Stimulated activated CD4-positive, alpha-beta T cell treated with anti-CD3 and anti-CD28 coated beads, Interleukin-12 subunit alpha, Interleukin-12 subunit beta, amount 100 ng/mL, for 48 hours (primary cell): ENCODE measurements around the gene GPR83.
"Not testable (repeated sequence)": the region's sequence is repeated elsewhere in the genome, so short reads cannot be mapped to it uniquely, and the experiment has no call there.

ENCODE experiments used
- DNase-seq, 3 donors: peaks; one replicate each; pipeline ENCODE4 v3.0.0-alpha.2; 2020; ENCODE audit warnings: low read depth in 2 of 3, low spot score in 1 of 3

GPR83 gene

DNA sequence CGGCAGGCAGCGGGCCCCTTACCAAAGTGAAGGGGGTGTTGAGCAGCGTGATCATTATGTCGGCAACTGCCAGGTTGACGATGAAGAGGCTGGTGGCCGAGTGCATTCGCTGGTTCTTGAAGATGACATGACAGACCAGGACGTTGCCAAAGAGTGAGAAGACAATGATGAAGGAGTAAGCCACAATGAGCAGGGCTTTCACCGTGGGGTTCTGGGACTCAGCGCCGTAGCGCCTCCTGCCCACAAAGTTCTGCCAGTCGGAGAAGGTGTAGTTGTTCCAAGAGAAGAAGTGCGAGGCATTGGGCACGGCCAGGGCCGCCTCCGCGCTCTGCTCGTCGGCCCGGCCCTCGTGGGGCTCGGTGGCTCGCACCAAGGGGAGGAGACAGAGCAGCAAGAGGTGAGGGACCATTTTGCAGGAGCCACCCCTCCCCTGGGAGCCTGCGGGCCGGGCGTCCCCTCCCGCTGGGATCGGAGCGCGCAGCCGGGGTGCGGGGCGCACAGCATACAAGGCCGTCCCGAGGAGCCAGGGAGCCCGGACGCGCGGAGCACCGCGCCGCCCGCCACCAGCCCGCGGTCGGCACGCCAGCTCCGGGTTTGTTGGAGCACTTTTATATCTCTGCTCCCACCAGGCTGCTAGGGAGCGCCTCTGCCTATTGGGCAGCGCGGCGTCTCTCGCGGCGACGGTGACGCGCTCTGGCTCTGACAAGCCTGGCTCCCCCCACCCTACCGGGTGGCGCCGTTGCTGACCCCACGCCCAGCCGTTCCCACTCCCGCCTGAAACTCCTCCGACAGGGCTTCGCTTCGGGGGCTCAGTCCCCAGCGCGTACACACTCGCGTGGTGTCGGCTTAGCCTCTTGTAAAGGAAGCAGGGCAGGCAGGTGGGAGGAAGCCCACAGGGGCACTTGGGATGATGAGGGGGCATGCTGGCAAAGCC lies at the start of gene GPR83:
Gene GPR83 (minus strand): TSS at position 581 of the 934 bp plus-strand sequence. CDS start 172 bp downstream, at position 409.
- DNase-seq, result no peak

DNA sequence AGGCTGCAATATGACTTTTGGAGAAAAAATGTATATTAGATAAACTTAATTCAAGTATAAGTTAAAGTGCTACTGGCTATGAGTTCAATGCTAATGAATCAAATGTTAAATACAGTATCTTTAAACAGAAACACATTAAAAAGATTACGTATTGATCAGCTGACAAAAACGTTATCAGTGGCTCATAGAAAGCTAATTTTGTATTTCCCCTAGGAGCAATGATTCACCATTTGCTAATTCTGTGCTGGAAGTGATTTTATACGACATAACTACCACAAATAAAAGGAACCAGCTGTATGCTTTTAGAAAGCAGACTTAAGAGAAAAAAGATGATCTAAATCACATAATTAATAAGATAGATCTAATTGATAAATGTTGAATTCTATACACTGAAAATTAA lies 48.8 kb upstream of the GPR83 start:
- DNase-seq, result no peak

DNA sequence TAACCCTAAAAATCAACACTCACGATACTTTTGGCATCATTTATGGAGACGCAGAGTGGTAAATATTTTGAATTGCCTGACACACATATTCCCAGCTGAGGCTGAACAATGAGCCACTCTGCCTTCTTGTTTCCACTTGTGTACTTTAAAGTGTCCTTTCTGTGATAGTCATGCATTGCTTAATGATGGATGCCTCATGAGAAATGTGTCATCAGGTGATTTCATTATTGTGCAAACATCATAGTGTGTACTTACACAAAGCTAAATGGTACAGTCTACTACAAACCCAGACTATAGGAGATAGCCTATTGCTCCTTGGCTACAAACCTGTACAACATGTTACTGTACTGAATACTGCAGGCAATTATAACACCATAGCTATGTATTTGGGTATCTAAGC lies 48.2 kb upstream of the GPR83 start:
- no peak for DNase-seq

DNA sequence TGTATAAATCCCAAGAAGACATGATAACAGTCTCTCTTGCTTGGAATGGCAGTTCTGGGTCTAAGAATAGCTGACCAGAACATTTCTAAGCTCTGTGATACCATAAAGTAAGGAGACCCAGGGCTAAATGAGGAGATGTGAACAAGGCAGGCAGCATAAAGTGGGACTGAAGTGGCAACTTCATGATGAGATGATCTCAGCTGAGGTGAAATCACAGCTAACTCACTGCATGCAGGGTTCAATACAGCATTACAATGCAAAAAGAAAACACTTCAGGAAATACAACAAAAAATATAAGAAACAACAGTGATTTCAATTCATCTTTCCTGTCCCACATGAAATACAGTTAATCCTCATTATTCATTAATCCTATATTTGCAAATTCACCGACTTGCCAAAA lies 47.8 kb upstream of the GPR83 start:
- no peak for DNase-seq

DNA sequence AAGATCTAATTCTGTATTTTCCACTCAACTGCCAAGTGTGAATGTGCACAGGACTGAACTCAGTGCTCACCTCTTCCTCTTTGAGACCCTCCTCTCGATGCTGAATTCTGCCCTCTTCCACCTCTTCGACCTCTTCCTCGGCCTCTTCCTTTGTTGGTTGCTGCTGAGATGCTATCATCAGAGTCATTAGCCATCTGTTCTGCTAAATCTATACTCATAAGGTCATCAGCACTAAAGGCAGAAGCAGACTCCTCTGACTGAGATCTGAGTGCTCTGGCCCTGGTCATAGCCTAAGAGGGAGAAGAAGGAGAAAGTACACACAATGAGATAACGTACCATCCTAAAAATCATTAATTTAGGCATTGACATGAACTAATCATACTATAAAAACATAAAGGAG lies 45.9 kb upstream of the GPR83 start:
- DNase-seq, result no peak

DNA sequence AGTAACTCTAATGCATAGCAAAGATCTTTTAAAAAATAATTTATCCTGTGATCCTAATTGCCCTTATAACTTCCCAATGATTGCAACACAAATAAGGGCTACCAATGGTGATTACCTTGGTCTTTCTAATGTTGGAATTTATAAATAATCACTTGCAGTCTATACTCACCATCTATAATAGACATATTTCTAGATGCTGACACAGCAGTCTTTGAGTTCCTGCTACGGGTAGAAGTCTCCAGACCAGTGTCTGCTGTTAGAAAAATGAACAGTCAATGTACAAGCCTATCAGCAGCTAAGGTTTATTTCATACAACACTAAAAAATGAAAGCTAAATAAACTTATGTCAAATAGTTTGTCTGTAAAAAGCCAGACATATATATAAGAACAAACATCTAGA lies 44.4 kb upstream of the GPR83 start:
- no peak for DNase-seq

DNA sequence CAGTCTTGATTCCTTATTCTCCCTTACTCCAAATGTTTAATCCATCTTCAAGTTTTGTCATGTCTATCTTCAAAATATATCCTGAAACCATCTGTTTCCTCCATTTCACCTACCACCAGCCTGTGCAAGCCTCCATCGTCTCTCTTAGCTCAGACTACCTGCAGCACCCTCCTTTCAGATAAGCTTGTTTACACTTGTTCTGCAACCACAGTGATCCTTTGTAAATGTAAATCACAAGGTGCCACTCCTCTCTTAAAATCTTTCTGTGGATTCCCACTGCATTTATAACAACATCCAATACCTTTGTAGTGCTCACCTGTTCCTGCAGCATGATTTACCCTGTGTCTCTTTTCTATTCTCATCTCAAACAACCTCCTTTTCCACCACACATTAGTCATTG lies 31.8 kb upstream of the GPR83 start:
- DNase-seq, result no peak

DNA sequence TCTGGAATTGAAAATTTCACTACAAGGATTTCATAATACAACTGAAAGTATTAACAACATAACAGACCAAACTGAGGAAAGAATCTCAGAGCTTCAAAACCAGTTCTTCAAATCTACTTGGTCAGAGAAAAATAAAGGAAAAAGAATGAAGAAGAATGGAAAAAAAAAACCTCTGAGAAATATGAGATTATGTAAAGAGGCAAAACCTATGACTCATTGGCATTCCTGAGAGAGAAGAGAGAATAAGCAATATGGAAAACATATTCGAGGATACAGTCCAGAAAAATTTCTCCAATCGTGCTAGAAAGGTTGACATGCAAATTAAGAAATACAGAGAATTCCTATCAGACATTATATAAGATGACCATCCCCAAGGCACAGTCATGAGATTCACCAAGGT lies 23.4 kb upstream of the GPR83 start:
- DNase-seq, result no peak

DNA sequence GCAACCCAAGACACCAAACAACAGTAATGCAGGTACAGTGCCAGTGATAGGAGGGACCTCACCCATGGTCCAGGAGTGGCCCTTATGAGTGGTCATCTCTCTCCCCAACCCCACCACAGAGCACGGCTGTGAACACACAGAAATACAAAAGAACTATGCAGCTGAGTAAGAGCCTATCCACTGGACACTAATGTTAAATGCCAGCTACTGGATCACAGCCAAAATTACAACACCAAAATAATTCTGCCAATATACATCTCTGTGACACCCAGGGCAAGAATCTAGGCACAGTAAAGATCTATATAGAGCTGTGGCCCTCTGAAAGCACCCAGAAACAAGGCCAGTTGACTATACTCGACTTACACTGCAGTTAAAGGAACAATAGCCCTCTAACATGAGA lies 22.8 kb upstream of the GPR83 start:
- DNase-seq, result no peak

DNA sequence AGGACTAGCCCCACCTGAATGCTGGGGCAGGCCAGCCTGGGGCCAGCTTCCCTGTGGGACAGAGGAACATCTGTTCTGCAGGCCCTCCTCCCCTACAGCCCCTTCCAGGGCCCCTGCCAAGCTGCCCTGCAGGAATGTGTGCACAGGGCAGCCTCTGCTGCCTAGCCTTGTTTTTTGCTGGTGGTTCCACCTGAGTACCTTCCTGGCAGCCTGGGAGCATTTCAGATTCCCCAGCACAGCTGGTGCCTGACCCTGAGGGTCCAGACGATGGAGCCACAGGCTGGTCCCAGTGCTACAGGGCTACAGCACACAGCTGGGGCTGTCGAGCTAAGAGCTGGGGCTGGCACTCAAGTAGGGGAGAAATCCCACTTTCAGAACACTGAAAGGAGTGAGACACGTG lies 22.3 kb upstream of the GPR83 start:
- DNase-seq, result no peak

DNA sequence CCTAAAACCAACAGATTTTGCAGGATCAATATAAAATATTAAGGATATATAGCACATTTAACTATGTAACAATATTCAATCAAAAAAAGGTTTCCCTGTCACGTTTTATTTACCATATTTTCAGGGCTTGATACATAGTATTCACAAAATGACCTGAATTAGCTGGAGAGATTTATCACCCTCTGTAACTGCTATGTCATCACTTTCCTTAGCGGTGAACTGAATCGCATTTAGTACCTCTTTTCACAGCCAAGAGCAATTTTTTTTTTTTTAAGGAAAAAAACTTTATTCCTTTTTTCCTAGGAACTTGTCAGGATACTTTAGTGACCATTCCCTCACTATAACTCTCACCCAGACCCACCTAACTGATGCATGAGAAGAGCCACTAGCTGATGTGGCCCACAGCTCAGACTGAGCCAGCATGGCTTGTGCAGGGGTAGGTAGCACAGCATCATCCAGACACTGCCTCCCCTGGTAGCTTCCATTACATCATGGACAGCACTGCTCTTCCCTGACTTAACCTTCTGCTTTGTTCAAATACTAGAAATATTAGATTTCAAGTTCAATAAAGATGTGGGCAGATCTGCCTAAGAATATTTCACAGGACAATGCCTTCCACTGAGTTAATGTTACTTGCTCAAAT lies 17.0 kb upstream of the GPR83 start:
- no peak for DNase-seq

DNA sequence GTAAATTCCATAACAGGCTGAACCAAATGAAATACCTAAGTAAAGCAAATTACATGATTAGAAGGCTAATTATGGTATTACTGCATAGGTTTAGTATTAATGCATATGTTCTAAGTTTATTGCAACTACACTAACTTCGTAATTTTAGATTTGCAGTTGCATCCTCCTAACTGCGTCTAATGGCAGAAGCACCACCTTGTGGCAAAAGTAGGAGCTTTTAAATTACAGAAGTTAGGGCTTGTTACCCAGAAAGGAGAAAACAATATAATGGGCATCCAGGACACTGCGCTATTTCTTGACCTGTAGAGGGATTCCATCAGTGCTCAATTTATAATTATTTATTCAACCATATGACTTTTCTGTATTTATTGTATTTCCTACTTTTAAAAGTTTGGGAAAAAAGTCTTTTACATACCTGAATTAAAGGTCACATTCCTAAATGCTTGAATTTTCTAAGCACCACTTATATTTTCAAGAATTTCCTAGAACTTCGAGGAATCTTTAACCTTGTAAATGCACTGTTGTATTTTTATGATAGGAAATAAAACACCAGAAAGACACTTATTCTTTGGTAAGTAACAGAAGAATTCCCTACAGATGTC lies 16.3 kb upstream of the GPR83 start:
- DNase-seq, result no peak

DNA sequence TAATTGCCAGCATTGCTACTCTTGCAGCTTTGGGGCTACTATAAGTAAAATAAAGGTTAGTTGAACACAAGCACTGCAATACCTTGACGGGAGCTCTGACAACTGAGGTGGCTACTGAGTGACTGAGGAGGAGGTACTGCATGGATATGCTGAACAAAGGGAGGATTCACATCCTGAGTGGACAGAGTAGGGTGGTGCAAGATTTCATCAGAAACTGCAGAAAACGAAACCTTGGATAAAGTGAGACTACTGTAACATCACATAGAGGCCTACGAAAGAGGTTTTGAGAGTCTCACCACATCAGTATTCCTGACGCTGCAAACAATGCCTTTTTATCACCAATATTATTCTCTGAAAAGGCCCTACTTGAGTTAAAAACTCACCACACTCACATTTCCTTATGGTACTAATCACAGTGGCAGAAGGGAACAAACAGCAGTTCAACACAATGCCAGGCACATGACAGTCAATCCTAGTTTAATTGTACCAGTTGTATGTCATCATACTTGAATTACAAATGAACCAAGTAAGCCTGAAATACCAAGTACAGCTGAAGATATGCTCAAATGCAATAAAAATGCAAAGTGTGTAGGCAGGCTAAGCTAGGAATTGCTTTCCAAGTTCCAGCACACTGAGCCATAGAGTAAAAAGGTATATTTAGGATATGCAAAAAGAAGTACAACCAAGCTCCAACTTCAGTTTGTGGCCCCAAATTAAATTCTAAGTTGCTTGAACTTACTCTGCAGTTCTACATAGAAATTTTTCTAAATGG lies 4.0 kb upstream of the GPR83 start:
- DNase-seq, result no peak

DNA sequence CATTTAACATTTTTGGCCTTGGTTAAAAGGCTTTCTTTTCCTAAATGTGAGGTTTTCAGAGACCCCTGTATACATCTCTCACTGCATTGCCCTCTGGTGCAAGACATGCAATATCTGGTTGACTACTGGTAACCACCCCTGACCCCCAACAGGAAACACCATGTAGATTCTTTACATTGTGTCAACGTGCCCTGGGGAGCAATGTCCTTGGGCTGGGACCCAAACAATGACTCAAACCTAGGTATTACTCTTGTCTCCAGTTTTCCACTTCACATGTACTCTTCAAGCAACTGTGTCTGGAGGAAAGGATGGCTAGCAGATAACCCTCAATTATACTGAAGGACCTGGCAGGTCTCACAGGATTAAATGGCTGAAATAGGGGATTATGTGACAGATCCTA lies 1.1 kb upstream of the GPR83 start:
- no peak for DNase-seq

DNA sequence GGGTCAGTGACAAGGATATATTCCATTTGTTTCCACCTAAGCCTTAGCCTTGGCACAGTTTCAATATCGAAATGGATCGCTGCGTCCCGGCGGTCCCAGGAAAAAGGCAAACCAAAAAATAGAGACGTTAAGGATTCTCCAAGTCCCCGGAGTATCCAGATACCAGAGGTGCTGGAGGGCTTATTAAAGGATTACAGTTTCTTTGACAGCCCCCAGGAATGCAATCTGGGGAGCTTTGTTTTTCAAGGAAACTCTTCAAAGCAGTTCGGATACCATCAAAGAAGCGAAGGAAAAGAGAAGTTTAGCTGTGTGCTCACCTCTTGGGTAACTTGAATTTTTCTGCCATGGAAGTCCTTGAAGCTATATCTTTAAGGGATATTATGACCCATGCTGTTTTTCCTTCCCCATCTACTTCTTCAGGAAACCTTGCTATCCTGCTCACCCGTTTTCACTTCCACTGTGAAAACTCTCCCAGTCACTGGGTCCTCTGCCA lies 600 bp upstream of the GPR83 start:
- no peak for DNase-seq

DNA sequence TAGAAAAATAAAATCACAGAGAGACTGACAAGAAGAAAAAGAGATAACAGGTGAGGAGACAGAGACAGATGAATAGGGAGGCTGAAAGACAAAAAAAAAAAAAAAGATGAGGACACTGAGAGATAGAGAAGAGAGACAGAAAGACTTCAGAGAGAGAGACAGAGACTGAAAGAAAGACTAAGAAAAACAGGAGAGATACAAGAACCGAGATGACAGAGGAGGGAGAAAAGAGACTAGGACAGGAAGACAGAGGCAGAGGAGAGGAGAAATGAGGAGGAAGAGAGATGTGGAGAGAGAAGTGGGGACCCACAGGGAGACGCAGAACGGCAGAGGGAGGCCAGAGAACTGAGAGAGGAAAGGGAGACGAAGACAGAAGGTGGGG lies 771 bp downstream of the GPR83 start:
- no peak for DNase-seq

DNA sequence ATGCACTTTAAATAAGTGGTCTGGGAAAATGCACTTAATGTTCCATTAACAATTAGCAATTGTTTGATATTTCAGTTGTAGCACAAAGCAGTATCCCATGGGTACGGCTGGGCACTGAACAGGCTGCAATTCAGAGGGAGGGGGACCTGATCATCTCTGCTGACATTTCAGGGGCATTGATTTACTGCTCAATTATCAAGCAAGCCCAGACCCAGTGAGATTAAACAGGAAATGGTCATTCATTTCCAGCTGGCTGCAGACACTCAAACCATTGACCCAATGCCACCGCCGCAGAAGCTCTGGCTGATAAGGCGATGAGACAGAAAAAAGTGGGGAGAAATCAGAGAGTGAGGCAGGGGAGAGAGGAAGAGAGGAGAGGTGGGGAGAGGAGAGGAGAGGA lies 1.2 kb downstream of the GPR83 start:
- DNase-seq, result no peak

DNA sequence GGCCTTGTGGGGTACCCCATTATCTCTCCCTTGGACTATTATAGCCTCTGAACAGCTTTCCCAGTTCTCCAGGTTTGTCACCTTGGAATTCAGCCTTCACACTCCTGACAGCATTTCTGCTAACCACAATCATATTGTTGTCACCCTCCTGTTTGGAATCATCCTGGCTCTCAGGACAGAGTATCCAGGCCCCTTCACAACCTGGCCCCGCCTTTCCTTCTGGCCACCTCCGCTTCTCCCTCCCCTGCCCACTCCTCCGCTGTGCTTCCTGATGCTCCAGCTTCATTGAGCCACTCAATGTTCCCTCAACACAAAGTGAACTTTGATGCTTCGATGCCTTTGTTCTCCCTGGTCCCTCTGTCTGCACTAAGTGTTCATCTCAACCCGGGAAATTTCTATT lies 3.1 kb downstream of the GPR83 start:
- no peak for DNase-seq

DNA sequence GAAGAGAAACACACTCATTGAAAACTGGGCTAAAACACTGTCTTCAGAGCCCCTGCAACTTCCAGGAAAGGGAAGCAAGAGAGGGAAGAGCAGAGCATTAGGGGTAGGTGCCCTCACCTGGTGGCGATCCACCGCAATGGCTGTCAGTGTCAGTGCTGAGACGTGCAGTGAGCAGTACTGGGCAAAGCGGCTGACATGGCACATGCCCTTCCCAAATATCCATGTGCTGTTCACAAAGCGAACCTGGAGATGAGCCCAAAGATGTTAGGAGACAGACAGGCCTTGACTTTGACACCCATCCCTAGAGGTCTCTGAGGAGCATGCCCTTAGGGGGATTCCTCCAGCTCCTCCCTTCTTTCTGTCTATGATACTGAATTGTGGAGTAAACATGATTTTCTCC lies 4.9 kb downstream of the GPR83 start:
- no peak for DNase-seq

DNA sequence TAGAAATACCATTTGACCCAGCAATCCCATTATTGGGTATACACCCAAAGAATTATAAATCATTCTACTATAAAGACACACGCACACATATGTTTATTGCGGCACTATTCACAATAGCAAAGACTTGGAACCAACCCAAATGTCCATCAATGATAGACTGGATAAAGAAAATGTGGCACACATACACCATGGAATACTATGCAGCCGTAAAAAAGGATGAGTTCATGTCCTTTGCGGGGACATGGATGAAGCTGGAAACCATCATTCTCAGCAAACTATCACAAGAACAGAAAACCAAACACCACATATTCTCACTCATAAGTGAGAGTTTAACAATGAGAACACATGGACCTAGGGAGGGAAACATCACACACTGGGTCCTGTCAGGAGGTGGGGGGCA lies 9.3 kb downstream of the GPR83 start:
- not testable (repeated sequence) for DNase-seq

DNA sequence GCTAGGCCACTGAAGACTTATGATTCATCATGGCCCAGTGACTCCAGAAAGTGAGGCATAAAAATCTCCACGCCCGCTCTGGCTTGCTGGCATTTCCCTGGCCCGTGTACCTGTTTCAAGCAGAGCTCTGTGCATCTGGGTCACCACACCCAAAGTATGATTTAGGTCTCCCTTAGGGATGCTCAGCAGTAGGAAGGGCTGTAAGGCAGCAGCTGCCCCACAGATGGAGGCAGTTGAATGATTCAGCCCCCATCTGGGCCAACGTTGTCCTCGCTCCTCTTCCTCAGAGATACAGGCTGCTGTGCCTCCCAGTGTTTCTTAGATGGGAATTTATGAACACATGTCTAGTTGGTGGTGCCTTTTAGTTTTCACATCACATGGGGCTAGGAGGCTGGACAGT lies 21.6 kb downstream of the GPR83 start:
- no peak for DNase-seq
